Mucosa of rectum (tissue), 2 donors: Measurements from ENCODE around the gene TESK2.
A peak's percentile ranks its signal among the peaks of the same experiment; 100 is the strongest.

Experiments
- H3K27ac ChIP-seq, 2 donors: one replicate each; pipeline ENCODE4 v1.7.0; 2013; ENCODE audit warnings: inconsistent platforms in 2 of 2, low read depth in 2 of 2, low read length in 2 of 2
- H3K27me3 ChIP-seq, 2 donors: one replicate each; pipeline ENCODE4 v1.7.0; 2013; ENCODE audit warnings: low read length in 2 of 2; ENCODE audit not compliant: control insufficient read depth in 2 of 2, insufficient read depth in 2 of 2
- H3K36me3 ChIP-seq, 2 donors: one replicate each; pipeline ENCODE4 v1.7.0; 2013; ENCODE audit warnings: low read length in 2 of 2; ENCODE audit not compliant: control insufficient read depth in 2 of 2, insufficient read depth in 2 of 2
- H3K4me1 ChIP-seq, 2 donors: one replicate each; pipeline ENCODE4 v1.7.0; 2013; ENCODE audit warnings: low read length in 2 of 2, mild to moderate bottlenecking in 1 of 2; ENCODE audit not compliant: control insufficient read depth in 2 of 2, insufficient read depth in 2 of 2
- H3K4me3 ChIP-seq, 2 donors: one replicate each; pipeline ENCODE4 v1.7.0; 2013; ENCODE audit warnings: low read length in 2 of 2
- H3K9ac ChIP-seq, 2 donors: one replicate each; pipeline ENCODE4 v1.7.0; 2013; ENCODE audit warnings: low read length in 2 of 2, low read depth in 1 of 2, mild to moderate bottlenecking in 1 of 2
- H3K9me3 ChIP-seq, 2 donors: one replicate each; pipeline ENCODE4 v1.7.0; 2013; ENCODE audit warnings: low read length in 2 of 2; ENCODE audit not compliant: control insufficient read depth in 2 of 2
- donor health status: healthy.
- donor health status: Normal muscosa, but diverticular disease.

The TESK2 gene

DNA sequence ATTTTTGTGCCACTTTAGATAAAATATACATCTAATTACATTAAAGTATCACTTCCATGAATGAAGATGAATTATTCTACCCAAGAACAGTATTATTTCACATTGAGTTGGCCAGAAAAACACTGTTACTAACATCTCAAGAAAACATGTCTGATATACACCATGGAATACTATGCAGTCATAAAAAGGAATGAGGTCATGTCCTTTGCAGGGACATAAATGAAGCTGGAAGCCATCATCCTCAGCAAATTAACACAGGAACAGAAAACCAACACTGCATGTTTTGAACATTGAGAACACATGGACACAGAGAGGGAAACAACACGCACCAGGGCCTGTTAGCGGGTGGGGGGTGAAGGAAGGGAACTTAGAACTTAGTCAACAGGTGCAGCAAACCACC, 69.0 kb downstream of the TESK2 start:
- no peak overlapping the region for H3K27ac ChIP-seq
- H3K27me3 ChIP-seq: no peaks in the 10 kb centered on the region
- H3K9ac ChIP-seq: no peak overlapping the region
- no peaks in the 10 kb centered on the region for H3K9me3 ChIP-seq
- H3K4me1 ChIP-seq: no peaks in the 10 kb centered on the region
- no peaks in the 10 kb centered on the region for H3K36me3 ChIP-seq
- H3K4me3 ChIP-seq: no peak overlapping the region

GRCh38 chr1:45414746-45415145, 76.2 kb downstream of the TESK2 start:
- Histone ChIP-seq H3K36me3 (peaks cover 0 to 4% of the 10 kb centered on the region in 2 donors), H3K9me3 (no peaks in the 10 kb centered on the region), H3K4me1 (peaks cover 2 to 3% of the 10 kb centered on the region in 2 donors), H3K9ac (no peak overlapping the region), H3K27me3 (no peaks in the 10 kb centered on the region), H3K27ac (no peak overlapping the region), H3K4me3 (no peak overlapping the region)

- Histone ChIP-seq H3K4me1 (peaks cover 2 to 3% of the 10 kb centered on the region in 2 donors), H3K27ac (no peak overlapping the region), H3K27me3 (no peaks in the 10 kb centered on the region), H3K36me3 (peaks cover 0 to 4% of the 10 kb centered on the region in 2 donors), H3K9ac (no peak overlapping the region), H3K9me3 (no peaks in the 10 kb centered on the region), H3K4me3 (no peak overlapping the region)
Measured at GRCh38 chr1:45412899-45413298, 78.1 kb downstream of the TESK2 start.

DNA sequence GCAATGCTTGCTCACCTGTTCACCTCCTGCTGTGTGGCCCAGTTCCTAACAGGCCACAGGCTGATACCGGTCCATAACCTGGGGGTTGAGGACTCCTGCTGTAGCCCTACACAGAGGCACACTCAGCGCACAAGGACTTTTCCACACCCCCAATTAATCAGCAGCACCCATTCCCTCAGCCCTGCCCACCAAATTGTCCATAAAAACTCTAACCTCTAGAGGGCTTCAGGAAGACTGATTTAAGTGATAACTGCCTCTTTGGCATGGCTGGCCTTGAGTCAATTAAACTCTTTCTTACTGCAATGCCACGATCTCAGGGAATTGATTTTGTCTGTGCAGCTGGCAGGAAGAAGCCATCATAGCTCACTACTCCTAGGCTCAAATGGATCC, 79.5 kb downstream of the TESK2 start:
- Histone ChIP-seq H3K36me3 (peaks cover 0 to 4% of the 10 kb centered on the region in 2 donors), H3K27me3 (no peaks in the 10 kb centered on the region), H3K4me1 (peaks cover 2 to 3% of the 10 kb centered on the region in 2 donors), H3K4me3 (no peak overlapping the region), H3K27ac (no peak overlapping the region), H3K9ac (no peak overlapping the region), H3K9me3 (no peaks in the 10 kb centered on the region)

- Histone ChIP-seq H3K4me3 (no peak overlapping the region), H3K9me3 (no peaks in the 10 kb centered on the region), H3K4me1 (peaks cover 2 to 3% of the 10 kb centered on the region in 2 donors), H3K27ac (no peak overlapping the region), H3K36me3 (peaks cover 0 to 4% of the 10 kb centered on the region in 2 donors), H3K9ac (no peak overlapping the region), H3K27me3 (no peaks in the 10 kb centered on the region)
Measured at GRCh38 chr1:45410850-45411509, 80.0 kb downstream of the TESK2 start.

DNA sequence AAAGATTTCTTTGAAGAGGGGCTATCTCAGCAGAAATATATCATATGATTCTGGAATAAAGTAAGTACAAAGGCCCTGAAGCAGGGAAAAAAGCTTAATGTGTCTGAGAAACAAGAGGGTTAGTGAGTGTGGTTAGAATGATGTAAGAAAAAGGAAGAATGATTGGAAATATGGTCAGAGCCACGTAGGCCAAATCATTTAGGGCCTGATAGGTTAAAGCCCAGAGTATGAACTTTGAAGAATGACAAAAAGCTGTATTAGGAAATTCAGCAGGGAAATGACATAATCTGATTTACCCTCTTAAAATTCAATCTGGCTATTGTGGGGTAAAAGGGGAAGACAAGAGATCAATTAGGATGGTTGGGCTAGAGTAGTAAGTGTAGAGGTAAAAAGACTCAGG, 81.7 kb downstream of the TESK2 start:
- Histone ChIP-seq H3K4me3 (no peak overlapping the region), H3K27ac (no peak overlapping the region), H3K4me1 (peaks cover 0 to 3% of the 10 kb centered on the region in 2 donors), H3K27me3 (no peaks in the 10 kb centered on the region), H3K9ac (no peak overlapping the region), H3K36me3 (no peaks in the 10 kb centered on the region), H3K9me3 (no peaks in the 10 kb centered on the region)

- H3K36me3 ChIP-seq: no peaks in the 10 kb centered on the region
- H3K4me3 ChIP-seq: no peak overlapping the region
- peaks cover 0 to 8% of the 10 kb centered on the region in 2 donors for H3K4me1 ChIP-seq
- no peaks in the 10 kb centered on the region for H3K9me3 ChIP-seq
- no peaks in the 10 kb centered on the region for H3K27me3 ChIP-seq
- H3K9ac ChIP-seq: no peak overlapping the region
- no peak overlapping the region for H3K27ac ChIP-seq
Measured at GRCh38 chr1:45407629-45408287, 83.2 kb downstream of the TESK2 start.

DNA sequence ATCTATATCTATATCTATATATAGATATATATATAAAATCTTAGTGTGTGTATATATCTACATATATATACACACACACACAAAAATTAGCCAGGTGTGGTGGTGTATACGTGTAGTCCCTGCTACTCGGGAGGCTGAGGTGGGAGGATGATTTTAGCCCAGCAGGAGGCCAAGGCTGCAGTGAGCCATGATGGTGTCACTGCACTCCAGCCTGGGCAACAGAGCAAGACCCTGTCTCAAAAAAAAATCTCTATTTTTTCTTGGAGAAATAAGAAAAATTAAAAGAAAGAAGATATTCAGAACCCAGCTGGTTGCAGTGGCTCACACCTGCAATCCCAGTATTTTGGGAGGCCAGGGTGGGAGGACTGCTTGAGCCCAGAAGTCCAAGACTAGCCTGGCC, 85.3 kb downstream of the TESK2 start:
- no peaks in the 10 kb centered on the region for H3K9me3 ChIP-seq
- no peak overlapping the region for H3K27ac ChIP-seq
- no peak overlapping the region for H3K9ac ChIP-seq
- peaks cover 0 to 5% of the 10 kb centered on the region in 2 donors for H3K4me1 ChIP-seq
- no peaks in the 10 kb centered on the region for H3K27me3 ChIP-seq
- H3K36me3 ChIP-seq: no peaks in the 10 kb centered on the region
- H3K4me3 ChIP-seq: no peak overlapping the region

- peaks cover 0 to 5% of the 10 kb centered on the region in 2 donors for H3K4me1 ChIP-seq
- H3K27ac ChIP-seq: no peak overlapping the region
- H3K4me3 ChIP-seq: no peak overlapping the region
- no peaks in the 10 kb centered on the region for H3K9me3 ChIP-seq
- no peak overlapping the region for H3K9ac ChIP-seq
- H3K36me3 ChIP-seq: no peaks in the 10 kb centered on the region
- no peaks in the 10 kb centered on the region for H3K27me3 ChIP-seq
Measured at GRCh38 chr1:45403718-45404117, 87.2 kb downstream of the TESK2 start.

GRCh38 chr1:45403298-45403697, 87.7 kb downstream of the TESK2 start:
- Histone ChIP-seq H3K27me3 (no peaks in the 10 kb centered on the region), H3K27ac (peak overlapping the region in 1 of 2 donors; percentile 6), H3K36me3 (no peaks in the 10 kb centered on the region), H3K4me1 (peaks cover 0 to 5% of the 10 kb centered on the region in 2 donors), H3K9me3 (no peaks in the 10 kb centered on the region), H3K4me3 (no peak overlapping the region), H3K9ac (no peak overlapping the region)
